HG02840 (cell line): Measurements from ENCODE around the gene CCL18.
"Not testable (repeated sequence)": the region's sequence is repeated elsewhere in the genome, so short reads cannot be mapped to it uniquely, and the experiment has no call there.

Experiments
- ATAC-seq: cut with Tn5 transposase; IDR thresholded peaks from one replicate; pipeline ENCODE4 v1.9.1; 2021; ENCODE audit warnings: mild to moderate bottlenecking, moderate library complexity, moderate number of reproducible peaks; ENCODE audit not compliant: unreplicated experiment, low FRiP score

CCL18 gene

GRCh38 chr17:36063786-36064541, at the start of gene CCL18:
Gene CCL18, plus strand, starts transcription at chr17:36064272. Its CDS starts 71 bp downstream, at chr17:36064343.
- no peak for ATAC-seq

GRCh38 chr17:36014946-36015345, 49.1 kb upstream of the CCL18 start:
- no peak for ATAC-seq

- ATAC-seq, result not testable (repeated sequence)
Measured at GRCh38 chr17:36015895-36016294, 48.2 kb upstream of the CCL18 start.

- no peak for ATAC-seq
Measured at GRCh38 chr17:36016555-36016954, 47.5 kb upstream of the CCL18 start.

- no peak for ATAC-seq
Measured at GRCh38 chr17:36017799-36018198, 46.3 kb upstream of the CCL18 start, which contains the start of gene CCL23. Gene CCL23, minus strand, starts transcription at chr17:36017972. Its CDS starts 75 bp downstream, at chr17:36017897.

- no peak for ATAC-seq
Measured at GRCh38 chr17:36019423-36019822, 44.6 kb upstream of the CCL18 start.

GRCh38 chr17:36024106-36024869, 39.8 kb upstream of the CCL18 start:
- ATAC-seq, result no peak

- no peak for ATAC-seq
Measured at GRCh38 chr17:36027761-36028160, 36.3 kb upstream of the CCL18 start.

- no peak for ATAC-seq
Measured at GRCh38 chr17:36030956-36031355, 33.1 kb upstream of the CCL18 start.

- no peak for ATAC-seq
Measured at GRCh38 chr17:36034127-36034526, 29.9 kb upstream of the CCL18 start.

GRCh38 chr17:36036235-36036634, 27.8 kb upstream of the CCL18 start:
- ATAC-seq, result no peak

- no peak for ATAC-seq
Measured at GRCh38 chr17:36048066-36048465, 16.0 kb upstream of the CCL18 start.

GRCh38 chr17:36049643-36050042, 14.4 kb upstream of the CCL18 start:
- ATAC-seq, result no peak

GRCh38 chr17:36055171-36055570, 8.9 kb upstream of the CCL18 start:
- no peak for ATAC-seq

GRCh38 chr17:36055921-36056520, 8.1 kb upstream of the CCL18 start:
- ATAC-seq, result no peak

GRCh38 chr17:36057911-36058310, 6.2 kb upstream of the CCL18 start:
- no peak for ATAC-seq

- ATAC-seq, result no peak
Measured at GRCh38 chr17:36059406-36059805, 4.7 kb upstream of the CCL18 start.

- ATAC-seq, result no peak
Measured at GRCh38 chr17:36060816-36061215, 3.3 kb upstream of the CCL18 start.

GRCh38 chr17:36066365-36066985, 2.4 kb downstream of the CCL18 start:
- no peak for ATAC-seq

GRCh38 chr17:36068524-36068923, 4.5 kb downstream of the CCL18 start:
- no peak for ATAC-seq

- no peak for ATAC-seq
Measured at GRCh38 chr17:36069136-36069535, 5.1 kb downstream of the CCL18 start.
